ENCODE results near the gene ZC3H12C. TPM values are rescaled to one million over a fixed set of nuclear protein-coding genes. Genes with fewer than 3 reads are reported as not detected.
A peak's percentile ranks its signal among the peaks of the same experiment; 100 is the strongest.

Gene ZC3H12C
- total RNA-seq, 1 experiment from 2014 or later = 6.7 TPM

- Histone ChIP-seq H3K27ac (no peak overlapping the region), H3K9me3 (replicated peaks) (no peaks in the 10 kb centered on the region), H3K4me1 (no peaks in the 10 kb centered on the region), H3K4me3 (no peak overlapping the region), H3K36me3 (no peaks in the 10 kb centered on the region), H3K27me3 (no peaks in the 10 kb centered on the region)
- DNase-seq = no peak
Observed at GRCh38 chr11:110162216-110162615, 69.0 kb downstream of the ZC3H12C start.

- no peaks in the 10 kb centered on the region for H3K36me3 ChIP-seq
- no peaks in the 10 kb centered on the region for H3K4me1 ChIP-seq
- H3K4me3 ChIP-seq = no peak overlapping the region
- no peak for DNase-seq
- no peaks in the 10 kb centered on the region for H3K27me3 ChIP-seq
- H3K27ac ChIP-seq = no peak overlapping the region
- H3K9me3 ChIP-seq (replicated peaks) = no peaks in the 10 kb centered on the region
Observed at GRCh38 chr11:110165039-110165925, 72.1 kb downstream of the ZC3H12C start.

- no peaks in the 10 kb centered on the region for H3K36me3 ChIP-seq
- DNase-seq = no peak
- no peaks in the 10 kb centered on the region for H3K4me1 ChIP-seq
- H3K27ac ChIP-seq = no peak overlapping the region
- no peak overlapping the region for H3K4me3 ChIP-seq
- H3K27me3 ChIP-seq = no peaks in the 10 kb centered on the region
- H3K9me3 ChIP-seq (replicated peaks) = no peaks in the 10 kb centered on the region
Observed at GRCh38 chr11:110168033-110168803, 75.0 kb downstream of the ZC3H12C start.

GRCh38 chr11:110169738-110170137, 76.5 kb downstream of the ZC3H12C start:
- no peak overlapping the region for H3K27ac ChIP-seq
- H3K27me3 ChIP-seq = no peaks in the 10 kb centered on the region
- H3K4me3 ChIP-seq = no peak overlapping the region
- H3K4me1 ChIP-seq = no peaks in the 10 kb centered on the region
- no peaks in the 10 kb centered on the region for H3K9me3 ChIP-seq (replicated peaks)
- DNase-seq = no peak
- no peaks in the 10 kb centered on the region for H3K36me3 ChIP-seq

GRCh38 chr11:110172468-110173065, 79.4 kb downstream of the ZC3H12C start:
- no peak for DNase-seq
- no peaks in the 10 kb centered on the region for H3K36me3 ChIP-seq
- no peaks in the 10 kb centered on the region for H3K27me3 ChIP-seq

GRCh38 chr11:110173811-110174644, 80.8 kb downstream of the ZC3H12C start:
- DNase-seq = peak in 1 of 2 experiments; percentile 23
- no peaks in the 10 kb centered on the region for H3K9me3 ChIP-seq (replicated peaks)
- H3K4me1 ChIP-seq = no peaks in the 10 kb centered on the region
- H3K27ac ChIP-seq = no peak overlapping the region
- H3K4me3 ChIP-seq = no peak overlapping the region
- no peaks in the 10 kb centered on the region for H3K27me3 ChIP-seq
- H3K36me3 ChIP-seq = no peaks in the 10 kb centered on the region

More at GRCh38 chr11:110172468-110173065, 79.4 kb downstream of the ZC3H12C start:
- H3K27ac ChIP-seq = no peak overlapping the region
- no peaks in the 10 kb centered on the region for H3K9me3 ChIP-seq (replicated peaks)
- H3K4me3 ChIP-seq = no peak overlapping the region
- no peaks in the 10 kb centered on the region for H3K4me1 ChIP-seq

GRCh38 chr11:110174645-110175310, 81.6 kb downstream of the ZC3H12C start:
- no peak overlapping the region for H3K4me3 ChIP-seq
- no peaks in the 10 kb centered on the region for H3K9me3 ChIP-seq (replicated peaks)
- no peak overlapping the region for H3K27ac ChIP-seq
- H3K36me3 ChIP-seq = no peaks in the 10 kb centered on the region
- no peaks in the 10 kb centered on the region for H3K27me3 ChIP-seq
- no peaks in the 10 kb centered on the region for H3K4me1 ChIP-seq
- no peak for DNase-seq

GRCh38 chr11:110176366-110177085, 83.3 kb downstream of the ZC3H12C start:
- no peaks in the 10 kb centered on the region for H3K4me1 ChIP-seq
- no peaks in the 10 kb centered on the region for H3K9me3 ChIP-seq (replicated peaks)
- no peaks in the 10 kb centered on the region for H3K36me3 ChIP-seq
- no peak for DNase-seq
- no peak overlapping the region for H3K4me3 ChIP-seq
- H3K27me3 ChIP-seq = no peaks in the 10 kb centered on the region
- H3K27ac ChIP-seq = no peak overlapping the region

- H3K4me1 ChIP-seq = no peaks in the 10 kb centered on the region
- no peaks in the 10 kb centered on the region for H3K9me3 ChIP-seq (replicated peaks)
- H3K27me3 ChIP-seq = no peaks in the 10 kb centered on the region
- H3K36me3 ChIP-seq = no peaks in the 10 kb centered on the region
- no peak overlapping the region for H3K4me3 ChIP-seq
- no peak for DNase-seq
- no peak overlapping the region for H3K27ac ChIP-seq
Observed at GRCh38 chr11:110177086-110177456, 83.9 kb downstream of the ZC3H12C start.

- Histone ChIP-seq H3K27me3 (no peaks in the 10 kb centered on the region), H3K9me3 (replicated peaks) (no peaks in the 10 kb centered on the region), H3K4me1 (no peaks in the 10 kb centered on the region), H3K36me3 (no peaks in the 10 kb centered on the region), H3K4me3 (no peak overlapping the region), H3K27ac (no peak overlapping the region)
- DNase-seq = no peak
Observed at GRCh38 chr11:110179064-110179463, 85.9 kb downstream of the ZC3H12C start.

- Histone ChIP-seq H3K4me1 (no peaks in the 10 kb centered on the region), H3K36me3 (no peaks in the 10 kb centered on the region), H3K4me3 (no peak overlapping the region), H3K9me3 (replicated peaks) (no peaks in the 10 kb centered on the region), H3K27ac (no peak overlapping the region), H3K27me3 (no peaks in the 10 kb centered on the region)
- DNase-seq = no peak
Observed at GRCh38 chr11:110182886-110183285, 89.7 kb downstream of the ZC3H12C start.

GRCh38 chr11:110184456-110184855, 91.3 kb downstream of the ZC3H12C start:
- no peak overlapping the region for H3K4me3 ChIP-seq
- DNase-seq = no peak
- no peaks in the 10 kb centered on the region for H3K9me3 ChIP-seq (replicated peaks)
- H3K36me3 ChIP-seq = no peaks in the 10 kb centered on the region
- H3K27ac ChIP-seq = no peak overlapping the region
- H3K4me1 ChIP-seq = no peaks in the 10 kb centered on the region
- H3K27me3 ChIP-seq = no peaks in the 10 kb centered on the region

GRCh38 chr11:110185121-110185591, 92.0 kb downstream of the ZC3H12C start:
- Histone ChIP-seq H3K27me3 (no peaks in the 10 kb centered on the region), H3K4me1 (no peaks in the 10 kb centered on the region), H3K36me3 (no peaks in the 10 kb centered on the region), H3K4me3 (no peak overlapping the region), H3K27ac (no peak overlapping the region), H3K9me3 (replicated peaks) (no peaks in the 10 kb centered on the region)
- no peak for DNase-seq

Measured in SJCRH30 (cell line).